Stomach (tissue), 9 donors: Measurements from ENCODE around the gene BTNL9. TPM values are rescaled to one million over a fixed set of nuclear protein-coding genes. Genes with fewer than 3 reads are reported as not detected.

Source experiments
- DNase-seq, 2 donors: peaks; one replicate each; pipeline versions ENCODE4 v3.0.0 to v3.0.0-alpha.2; 2013 to 2019
- H3K27ac ChIP-seq, 5 donors: fragments of 200-600 bp in 4 of 5; sonication (generic) in 4 of 5; one replicate each; pipeline ENCODE4 v1.5.1; 2013 to 2019; ENCODE audit warnings: mild to moderate bottlenecking in 1 of 5, moderate library complexity in 1 of 5
- H3K27me3 ChIP-seq, 3 donors: fragments of 200-600 bp; sonication (generic); one replicate each; pipeline ENCODE4 v1.5.1; 2017 to 2019; ENCODE audit warnings: mixed run types in 1 of 3
- H3K36me3 ChIP-seq, 4 donors: fragments of 200-600 bp; sonication (generic); 1 replicate in 3 of 4; 2 replicates in 1 of 4; pipeline ENCODE4 v1.5.1; 2016 to 2019
- H3K4me1 ChIP-seq, 4 donors: fragments of 200-600 bp; sonication (generic); one replicate each; pipeline ENCODE4 v1.5.1; 2016 to 2019
- H3K4me3 ChIP-seq, 4 donors: fragments of 200-600 bp; sonication (generic) in 3 of 4; one replicate each; pipeline ENCODE4 v1.5.1; 2016 to 2019; ENCODE audit warnings: mild to moderate bottlenecking in 1 of 4
- H3K9me3 ChIP-seq, 4 donors: fragments of 200-600 bp; sonication (generic); one replicate each; pipeline ENCODE4 v1.5.1; 2016 to 2019
- EP300 ChIP-seq: sonication (generic); formaldehyde crosslinking; IDR thresholded peaks from one replicate; pipeline ENCODE4 v1.6.1; 2017; ENCODE audit warnings: antibody characterized with exemption
- POLR2A ChIP-seq, 4 donors: fragments of 450-650 bp; IDR thresholded peaks; one replicate each; pipeline ENCODE4 v1.6.1; 2016; ENCODE audit warnings: antibody characterized with exemption in 4 of 4, control low read depth in 2 of 4, mild to moderate bottlenecking in 1 of 4, moderate library complexity in 1 of 4
- POLR2AphosphoS5 ChIP-seq, 3 donors: sonication (generic); formaldehyde crosslinking; IDR thresholded peaks; one replicate each; pipeline ENCODE4 v1.6.1; 2016; ENCODE audit warnings: antibody characterized with exemption in 3 of 3
- whole genome bisulfite sequencing, 5 donors: extraction: QIAGEN DNeasy Blood & Tissue Kit in 3 of 5; methylation state at CpG; one replicate each; pipeline versions ENCODE4 v1.1.5 to v1.1.7; 2013 to 2018; 5-methylcytosine and 5-hydroxymethylcytosine counted together
- intact Hi-C: fragments of 100-400 bp; cut with DNase I; formaldehyde crosslinking; loops from one replicate; pipeline ENCODE4 v1.15.1; 2023; ENCODE audit warnings: low total_unique reads
- polyA plus RNA-seq, 3 donors: library from polyadenylated mRNA; stranded (reverse); fragments of 200-250 nt; gene quantifications; one replicate each; pipeline ENCODE4 v1.2.3, GENCODE V29; 2013
- total RNA-seq, 5 donors: library from RNA; depleted of rRNA; stranded (reverse); fragments of >200 nt; gene quantifications; one replicate each; pipeline versions ENCODE4 v1.1.0 to v1.2.3, GENCODE V29; 2014 to 2016
- TF ChIP-seq, protein P1 (sequence below), 7 experiments: fragments of 450-650 bp in 4 of 7; fragments of 200-600 bp in 3 of 7; sonication (generic) in 3 of 7; IDR thresholded peaks; one replicate each; pipeline ENCODE4 v1.5.1; 2016 to 2019; ENCODE audit warnings: antibody characterized with exemption in 7 of 7, control low read depth in 2 of 7, mild to moderate bottlenecking in 1 of 7
- donor health status: healthy with polysubstance abuse.
- donor health status: Bipolar disorder and iron deficiency.
- donor health status: healthy.

The BTNL9 gene
- total and polyA plus RNA-seq, 8 donors, result 3.5 to 108 (median 10.7) TPM

GRCh38 chr5:181051841-181052671 lies 12.0 kb downstream of the BTNL9 start:
- 18 to 27% (median 21%) methylated on average over 23 to 27 of the region's 27 CpGs for WGBS, 5 donors
- H3K27ac ChIP-seq, result no peak overlapping the region
- TF ChIP-seq, protein P1, sequence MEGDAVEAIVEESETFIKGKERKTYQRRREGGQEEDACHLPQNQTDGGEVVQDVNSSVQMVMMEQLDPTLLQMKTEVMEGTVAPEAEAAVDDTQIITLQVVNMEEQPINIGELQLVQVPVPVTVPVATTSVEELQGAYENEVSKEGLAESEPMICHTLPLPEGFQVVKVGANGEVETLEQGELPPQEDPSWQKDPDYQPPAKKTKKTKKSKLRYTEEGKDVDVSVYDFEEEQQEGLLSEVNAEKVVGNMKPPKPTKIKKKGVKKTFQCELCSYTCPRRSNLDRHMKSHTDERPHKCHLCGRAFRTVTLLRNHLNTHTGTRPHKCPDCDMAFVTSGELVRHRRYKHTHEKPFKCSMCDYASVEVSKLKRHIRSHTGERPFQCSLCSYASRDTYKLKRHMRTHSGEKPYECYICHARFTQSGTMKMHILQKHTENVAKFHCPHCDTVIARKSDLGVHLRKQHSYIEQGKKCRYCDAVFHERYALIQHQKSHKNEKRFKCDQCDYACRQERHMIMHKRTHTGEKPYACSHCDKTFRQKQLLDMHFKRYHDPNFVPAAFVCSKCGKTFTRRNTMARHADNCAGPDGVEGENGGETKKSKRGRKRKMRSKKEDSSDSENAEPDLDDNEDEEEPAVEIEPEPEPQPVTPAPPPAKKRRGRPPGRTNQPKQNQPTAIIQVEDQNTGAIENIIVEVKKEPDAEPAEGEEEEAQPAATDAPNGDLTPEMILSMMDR (IDR thresholded peaks at IDR 0.05), result no peak
- TF ChIP-seq EP300 (no peak), POLR2AphosphoS5 (IDR thresholded peaks at IDR 0.05) (no peak), POLR2A (IDR thresholded peaks at IDR 0.05) (no peak)
- DNase-seq, result no peak
- H3K4me1 ChIP-seq, result peaks cover 18 to 27% (median 24%) of the 10 kb centered on the region in 4 donors
- H3K27me3 ChIP-seq, result peaks cover 4 to 97% (median 74%) of the 10 kb centered on the region in 3 donors
- peak overlapping the region; percentile 52 to 81 (median 60) for H3K4me3 ChIP-seq
- no peaks in the 10 kb centered on the region for H3K36me3 ChIP-seq
- intact Hi-C loops, result no loop called here
- no peaks in the 10 kb centered on the region for H3K9me3 ChIP-seq

GRCh38 chr5:181052672-181053487 lies 12.8 kb downstream of the BTNL9 start:
- H3K4me3 ChIP-seq, result peak overlapping the region; percentile 52 to 81 (median 60)
- peak in 1 of 2 donors; percentile 52 for DNase-seq
- peak overlapping the region in 4 of 5 donors; percentile 8 to 50 (median 29) for H3K27ac ChIP-seq
- peaks cover 18 to 27% (median 24%) of the 10 kb centered on the region in 4 donors for H3K4me1 ChIP-seq
- no peaks in the 10 kb centered on the region for H3K9me3 ChIP-seq
- intact Hi-C loops, result no loop called here
- H3K27me3 ChIP-seq, result peaks cover 4 to 97% (median 75%) of the 10 kb centered on the region in 3 donors
- TF ChIP-seq POLR2AphosphoS5 (IDR thresholded peaks at IDR 0.05), result no peak
- no peak for TF ChIP-seq EP300
- no peaks in the 10 kb centered on the region for H3K36me3 ChIP-seq
- WGBS, 5 donors, result 0 to 5% (median 2%) methylated on average over 23 to 119 of the region's 120 CpGs

DNA sequence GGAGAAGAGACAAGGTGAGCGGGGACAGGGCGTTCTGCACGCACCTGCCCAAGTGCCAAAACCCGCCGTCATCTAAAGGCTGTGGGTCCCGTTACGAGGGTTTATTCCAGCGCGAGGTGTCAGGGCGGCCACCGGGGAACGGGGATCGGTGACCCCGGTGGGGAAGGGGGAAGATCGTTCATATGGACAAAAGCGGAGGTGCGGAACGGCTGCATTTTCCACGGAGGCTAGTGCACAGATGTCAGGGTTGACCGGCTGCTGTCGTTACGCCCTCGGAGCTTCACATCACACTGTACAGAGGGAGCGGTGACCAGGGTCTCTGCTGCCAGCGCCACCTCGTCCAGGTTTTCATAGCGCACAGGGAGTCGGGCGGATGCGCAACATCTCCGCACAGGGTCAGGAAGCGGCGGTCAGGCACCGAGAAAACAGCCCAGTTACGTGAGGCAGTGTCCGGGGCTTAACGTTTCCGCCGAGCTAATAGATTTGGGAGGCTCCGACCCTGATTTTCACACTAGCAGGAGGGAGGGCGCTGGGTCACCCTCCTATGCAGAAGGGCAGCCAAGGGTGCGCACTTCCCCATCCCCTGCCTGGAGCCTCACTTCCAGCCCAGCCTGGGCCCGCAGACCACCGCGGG lies 13.5 kb downstream of the BTNL9 start:
- intact Hi-C loops, result no loop called here
- TF ChIP-seq, protein P1 (IDR thresholded peaks at IDR 0.05), result no peak
- no peak for TF ChIP-seq POLR2AphosphoS5 (IDR thresholded peaks at IDR 0.05)
- no peak for TF ChIP-seq EP300
- TF ChIP-seq POLR2A (IDR thresholded peaks at IDR 0.05), result no peak
- H3K9me3 ChIP-seq, result no peaks in the 10 kb centered on the region
- peak overlapping the region in 3 of 5 donors; percentile 8 to 50 (median 23) for H3K27ac ChIP-seq
- DNase-seq, result peak in 1 of 2 donors; percentile 32
- WGBS, 5 donors, result 2% methylated on average over 39 to 45 of the region's 45 CpGs
- H3K27me3 ChIP-seq, result peaks cover 4 to 98% (median 76%) of the 10 kb centered on the region in 3 donors
- H3K36me3 ChIP-seq, result no peaks in the 10 kb centered on the region
- H3K4me1 ChIP-seq, result peaks cover 18 to 27% (median 24%) of the 10 kb centered on the region in 4 donors
- peak overlapping the region; percentile 52 to 81 (median 60) for H3K4me3 ChIP-seq

DNA sequence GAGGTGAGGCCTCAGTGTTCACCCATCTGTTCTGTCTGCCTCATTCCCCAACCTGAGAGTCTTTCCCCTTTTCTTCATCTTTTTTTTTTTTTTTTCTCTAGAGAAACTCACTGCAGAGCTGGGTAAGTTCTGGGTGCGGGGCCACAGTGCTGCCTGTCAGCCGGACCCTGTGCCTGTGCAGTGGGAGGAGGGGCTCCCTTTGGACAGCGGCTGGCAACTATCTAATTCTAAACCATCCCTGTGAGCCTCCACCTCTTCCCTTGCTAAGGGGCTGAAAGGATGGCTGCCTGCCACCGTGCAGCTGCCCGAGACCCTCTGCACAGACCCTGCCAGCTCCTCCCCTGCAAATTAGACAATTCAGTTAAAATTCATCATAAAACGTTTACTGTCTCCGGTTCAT lies 14.1 kb downstream of the BTNL9 start:
- intact Hi-C loops, result no loop called here
- Histone ChIP-seq H3K27me3 (peaks cover 9 to 100% (median 81%) of the 10 kb centered on the region in 3 donors), H3K9me3 (no peaks in the 10 kb centered on the region), H3K4me3 (peak overlapping the region in 2 of 4 donors; percentile 66 to 81), H3K4me1 (peaks cover 18 to 31% (median 28%) of the 10 kb centered on the region in 4 donors), H3K36me3 (no peaks in the 10 kb centered on the region), H3K27ac (no peak overlapping the region)
- TF ChIP-seq EP300 (no peak), POLR2A (IDR thresholded peaks at IDR 0.05) (no peak), POLR2AphosphoS5 (IDR thresholded peaks at IDR 0.05) (no peak)
- TF ChIP-seq, protein P1 (IDR thresholded peaks at IDR 0.05), result no peak
- DNase-seq, result no peak
- 18 to 32% (median 21%) methylated on average over 7 of the region's 7 CpGs for WGBS, 5 donors
